HepG2 (cell line): ENCODE measurements around the gene NOTUM. TPM values are rescaled to one million over a fixed set of nuclear protein-coding genes. Genes with fewer than 3 reads are reported as not detected.
A peak's percentile ranks its signal among the peaks of the same experiment; 100 is the strongest.

Source experiments
- BHLHE40 ChIP-seq: IDR thresholded peaks from 2 replicates; pipeline ENCODE4 v1.6.1; 2011; ENCODE audit warnings: low read length, improper control_type of control experiment
- DPF2 ChIP-seq: sonication (generic); formaldehyde crosslinking; IDR thresholded peaks from 2 replicates; pipeline ENCODE4 v1.4.0; 2020; ENCODE audit warnings: mild to moderate bottlenecking, low read depth, missing genetic modification reagents, borderline replicate concordance
- MTA3 ChIP-seq: sonication (generic); formaldehyde crosslinking; IDR thresholded peaks from 2 replicates; pipeline ENCODE4 v1.4.0; 2020; ENCODE audit warnings: missing genetic modification reagents
- NPAS2 ChIP-seq: sonication (generic); formaldehyde crosslinking; IDR thresholded peaks from 2 replicates; pipeline ENCODE4 v1.8.0; 2022; ENCODE audit warnings: mild to moderate bottlenecking, missing genetic modification reagents, borderline replicate concordance
- NR3C1 ChIP-seq: sonication (generic); formaldehyde crosslinking; IDR thresholded peaks from 2 replicates; pipeline ENCODE4 v1.4.0; 2020; ENCODE audit warnings: missing genetic modification reagents
- PHF20 ChIP-seq: sonication (generic); formaldehyde crosslinking; IDR thresholded peaks from 2 replicates; pipeline ENCODE4 v1.5.0; 2020; ENCODE audit warnings: mild to moderate bottlenecking, missing genetic modification reagents
- SP140L ChIP-seq: sonication (generic); formaldehyde crosslinking; IDR thresholded peaks from 2 replicates; pipeline ENCODE4 v1.4.0; 2020; ENCODE audit warnings: missing genetic modification reagents, borderline replicate concordance
- TCF12 ChIP-seq, 2 experiments: fragments of 450-650 bp in 1 of 2; sonication (generic) in 1 of 2; formaldehyde crosslinking in 1 of 2; IDR thresholded peaks; 2 replicates each; pipeline versions ENCODE4 v1.6.1 to v1.8.0; 2017 to 2022; ENCODE audit warnings: antibody characterized with exemption in 1 of 2, mild to moderate bottlenecking in 1 of 2, missing genetic modification reagents in 1 of 2, moderate library complexity in 1 of 2
- THYN1 ChIP-seq: sonication (generic); formaldehyde crosslinking; IDR thresholded peaks from 2 replicates; pipeline ENCODE4 v1.8.1; 2023; ENCODE audit warnings: low read depth, mild to moderate bottlenecking, moderate library complexity, missing genetic modification reagents, borderline replicate concordance
- TSC22D2 ChIP-seq: sonication (generic); formaldehyde crosslinking; IDR thresholded peaks from 2 replicates; pipeline ENCODE4 v1.5.1; 2020; ENCODE audit warnings: missing genetic modification reagents, mild to moderate bottlenecking, borderline replicate concordance
- ZBTB20 ChIP-seq: sonication (generic); formaldehyde crosslinking; IDR thresholded peaks from 2 replicates; pipeline ENCODE4 v1.8.1; 2023; ENCODE audit warnings: missing genetic modification reagents, low read depth, mild to moderate bottlenecking, borderline replicate concordance
- ZHX2 ChIP-seq, 2 experiments: sonication (generic) in 1 of 2; formaldehyde crosslinking in 1 of 2; IDR thresholded peaks; 2 replicates each; pipeline versions ENCODE4 v1.6.1 to v1.9.0; 2014 to 2022; ENCODE audit warnings: antibody characterized with exemption in 1 of 2, borderline replicate concordance in 1 of 2, inconsistent platforms in 1 of 2, low read depth in 1 of 2, missing genetic modification reagents in 1 of 2
- ZNF503 ChIP-seq: sonication (generic); formaldehyde crosslinking; IDR thresholded peaks from 2 replicates; pipeline ENCODE4 v1.4.0; 2020; ENCODE audit warnings: missing genetic modification reagents
- ZNF564 ChIP-seq: sonication (generic); formaldehyde crosslinking; IDR thresholded peaks from 2 replicates; pipeline ENCODE4 v1.8.1; 2023; ENCODE audit warnings: mild to moderate bottlenecking, missing genetic modification reagents
- ZNF598 ChIP-seq: sonication (generic); formaldehyde crosslinking; IDR thresholded peaks from 2 replicates; pipeline ENCODE4 v1.5.1; 2020; ENCODE audit warnings: mild to moderate bottlenecking, missing genetic modification reagents, borderline replicate concordance
- ZNF782 ChIP-seq: sonication (generic); formaldehyde crosslinking; IDR thresholded peaks from 2 replicates; pipeline ENCODE4 v1.4.0; 2020; ENCODE audit warnings: missing genetic modification reagents, mild to moderate bottlenecking, borderline replicate concordance
- polyA plus RNA-seq, 8 experiments: library from polyadenylated mRNA; depleted of rRNA in 3 of 8; stranded (reverse) in 7 of 8; unstranded in 1 of 8; fragments of >200 nt; fragmentation: Illumina TruSeq in 4 of 8; extraction: Trizol in 4 of 8; gene quantifications; 2 replicates each; pipeline versions ENCODE4 v1.2.1 to v1.2.3, GENCODE V29; 2011 to 2016; ENCODE audit warnings: low read depth in 4 of 8, missing spikeins in 1 of 8, mixed read lengths in 1 of 8; ENCODE audit not compliant: insufficient read depth in 1 of 8
- total RNA-seq, 5 experiments: library from RNA; depleted of rRNA; stranded (reverse); fragments of >200 nt; fragmentation: Illumina TruSeq; extraction: Trizol; gene quantifications; 2 replicates each; pipeline ENCODE4 v1.2.3, GENCODE V29; 2016; ENCODE audit warnings: low read depth in 1 of 5
- TF ChIP-seq, protein P1 (sequence below): IDR thresholded peaks from 2 replicates; pipeline ENCODE4 v1.6.1; 2016; ENCODE audit warnings: missing genetic modification reagents, missing compliant biosample characterization
- TF ChIP-seq, protein P2 (sequence below): sonication (generic); formaldehyde crosslinking; IDR thresholded peaks from 2 replicates; pipeline ENCODE4 v1.8.0; 2022; ENCODE audit warnings: mild to moderate bottlenecking, missing genetic modification reagents, moderate library complexity

Gene NOTUM
- total and polyA plus RNA-seq, 2 of the 13 experiments (the other 11 are each of a cell fraction or from before 2014, with no cell fraction given) = 150 to 160 TPM

DNA sequence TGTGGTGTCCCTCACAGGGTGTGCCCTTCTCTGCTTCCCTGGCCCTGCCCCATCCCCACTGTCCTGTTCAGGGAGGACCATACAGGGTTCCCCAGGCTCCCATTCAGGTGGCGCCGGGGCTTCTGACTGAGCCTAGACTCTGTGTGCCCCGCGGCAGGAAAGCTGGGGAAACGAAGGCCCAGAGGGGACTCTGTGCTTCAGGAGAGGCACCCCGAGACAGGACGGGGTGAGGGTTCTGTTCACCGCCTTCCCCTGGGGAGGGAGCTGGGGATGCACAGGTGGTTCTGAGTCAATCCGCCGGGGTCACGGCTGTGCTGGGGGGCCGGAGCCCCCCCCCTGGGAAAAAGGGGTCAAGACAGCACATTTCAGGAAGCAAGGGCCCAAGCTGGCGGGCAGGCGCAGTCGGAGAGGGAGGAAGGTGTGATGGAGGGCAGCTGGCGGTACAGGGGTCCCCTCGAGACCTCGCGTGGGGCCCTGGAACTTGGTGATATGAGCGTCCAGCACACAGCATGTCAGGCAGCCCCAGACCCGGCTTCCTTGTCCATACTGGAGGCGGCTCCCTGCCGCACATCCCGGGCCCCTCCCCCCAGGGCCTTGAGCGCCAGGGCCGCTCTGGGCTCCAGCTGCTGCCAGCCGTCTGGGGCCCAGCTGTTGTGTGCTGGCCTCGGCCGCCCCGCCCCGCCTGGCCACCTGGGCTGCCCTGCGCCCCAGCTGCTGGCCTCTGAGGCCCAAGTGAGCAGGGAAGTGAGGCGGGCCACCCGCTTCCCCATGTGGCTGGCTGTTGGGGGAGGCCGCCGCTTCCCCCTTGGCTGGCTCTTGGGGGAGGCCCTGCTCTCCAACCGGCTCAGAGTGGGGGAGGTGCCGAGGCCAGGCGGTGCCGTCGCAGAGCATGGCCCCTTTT, 5.6 kb upstream of the NOTUM start (continued):
- 0 out of 2 replicates have a peak, but pooled peaks have one; percentile 44 for TF ChIP-seq ZHX2 (IDR thresholded peaks at IDR 0.05; ENCODE audit: low read depth)
- TF ChIP-seq ZHX2 (CRISPR knock-in tag; IDR thresholded peaks at IDR 0.05; ENCODE audit: borderline replicate concordance) = no peak
- TF ChIP-seq ZNF564 = peak; percentile 55
- peak; percentile 16 for TF ChIP-seq BHLHE40
- TF ChIP-seq, protein P1, sequence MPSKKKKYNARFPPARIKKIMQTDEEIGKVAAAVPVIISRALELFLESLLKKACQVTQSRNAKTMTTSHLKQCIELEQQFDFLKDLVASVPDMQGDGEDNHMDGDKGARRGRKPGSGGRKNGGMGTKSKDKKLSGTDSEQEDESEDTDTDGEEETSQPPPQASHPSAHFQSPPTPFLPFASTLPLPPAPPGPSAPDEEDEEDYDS (CRISPR knock-in tag) = peak; percentile 80
- peak; percentile 80 for TF ChIP-seq DPF2 (CRISPR knock-in tag)
- TF ChIP-seq TSC22D2 (CRISPR knock-in tag) = peak; percentile 95; the same call in 1 of the 2 replicates
- TF ChIP-seq NPAS2 (CRISPR knock-in tag) = no peak
- TF ChIP-seq ZNF782 = no peak
- peak; percentile 88 for TF ChIP-seq ZNF503 (CRISPR knock-in tag)
- TF ChIP-seq PHF20 (CRISPR knock-in tag) = no peak
- no peak for TF ChIP-seq MTA3 (CRISPR knock-in tag)
- TF ChIP-seq SP140L (CRISPR knock-in tag) = no peak
- TF ChIP-seq, protein P2, sequence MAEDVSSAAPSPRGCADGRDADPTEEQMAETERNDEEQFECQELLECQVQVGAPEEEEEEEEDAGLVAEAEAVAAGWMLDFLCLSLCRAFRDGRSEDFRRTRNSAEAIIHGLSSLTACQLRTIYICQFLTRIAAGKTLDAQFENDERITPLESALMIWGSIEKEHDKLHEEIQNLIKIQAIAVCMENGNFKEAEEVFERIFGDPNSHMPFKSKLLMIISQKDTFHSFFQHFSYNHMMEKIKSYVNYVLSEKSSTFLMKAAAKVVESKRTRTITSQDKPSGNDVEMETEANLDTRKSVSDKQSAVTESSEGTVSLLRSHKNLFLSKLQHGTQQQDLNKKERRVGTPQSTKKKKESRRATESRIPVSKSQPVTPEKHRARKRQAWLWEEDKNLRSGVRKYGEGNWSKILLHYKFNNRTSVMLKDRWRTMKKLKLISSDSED (CRISPR knock-in tag) = no peak
- no peak for TF ChIP-seq THYN1
- peak; percentile 58; the same call in 1 of the 2 replicates for TF ChIP-seq ZBTB20 (CRISPR knock-in tag)
- TF ChIP-seq NR3C1 (CRISPR knock-in tag) = no peak
- no peak for TF ChIP-seq TCF12 (IDR thresholded peaks at IDR 0.05)
- TF ChIP-seq TCF12 (CRISPR knock-in tag; IDR thresholded peaks at IDR 0.05) = peak; percentile 94; the same call in 1 of the 2 replicates
- no peak for TF ChIP-seq ZNF598
